Muscle layer of colon (tissue), 2 donors: Measurements from ENCODE around the gene ATP6V0E2.

Experiments
- H3K27ac ChIP-seq: one replicate; pipeline ENCODE4 v1.7.0; 2013; ENCODE audit warnings: low read depth, mild to moderate bottlenecking, low read length, moderate library complexity
- H3K27me3 ChIP-seq, 2 donors: one replicate each; pipeline ENCODE4 v1.7.0; 2013; ENCODE audit warnings: low read length in 2 of 2, mild to moderate bottlenecking in 2 of 2; ENCODE audit not compliant: insufficient read depth in 2 of 2, control insufficient read depth in 1 of 2
- H3K36me3 ChIP-seq: one replicate; pipeline ENCODE4 v1.7.0; 2013; ENCODE audit warnings: mild to moderate bottlenecking, low read length; ENCODE audit not compliant: insufficient read depth
- H3K4me1 ChIP-seq: one replicate; pipeline ENCODE4 v1.7.0; 2013; ENCODE audit warnings: mild to moderate bottlenecking, low read length; ENCODE audit not compliant: insufficient read depth
- H3K4me3 ChIP-seq, 2 donors: one replicate each; pipeline ENCODE4 v1.7.0; 2013; ENCODE audit warnings: low read length in 2 of 2, low read depth in 1 of 2, mild to moderate bottlenecking in 1 of 2, moderate library complexity in 1 of 2
- H3K9ac ChIP-seq: one replicate; pipeline ENCODE4 v1.7.0; 2013; ENCODE audit warnings: low read length
- H3K9me3 ChIP-seq: one replicate; pipeline ENCODE4 v1.7.0; 2013; ENCODE audit warnings: mild to moderate bottlenecking, low read length
- donor health status: abdominal sarcoma.
- donor health status: Adenocarcinoma of cecum.

ATP6V0E2 gene

DNA sequence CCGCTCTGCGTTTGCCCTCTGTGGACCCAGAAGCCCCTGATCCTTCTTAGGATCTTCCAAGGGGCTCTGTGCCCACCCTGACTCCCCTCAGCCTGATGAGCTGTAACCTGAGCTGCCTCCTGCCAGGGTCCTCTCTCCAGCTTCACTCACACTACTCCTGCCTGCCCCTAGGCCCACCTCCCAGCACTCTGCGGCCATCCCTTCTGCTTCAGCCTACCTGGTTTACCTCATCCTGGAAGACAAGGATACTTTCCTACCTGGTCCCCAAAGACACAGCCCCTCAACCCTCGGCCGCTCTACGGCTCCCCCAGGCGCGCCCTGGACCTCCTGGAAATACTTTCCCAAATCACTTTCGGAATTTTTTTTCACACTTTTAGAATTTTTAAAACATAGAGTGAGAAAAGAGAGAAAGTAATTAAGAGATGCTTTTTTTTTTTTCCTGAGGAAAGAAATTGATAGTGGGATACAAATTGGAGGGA is 42.0 kb upstream of the ATP6V0E2 start:
- Histone ChIP-seq H3K27me3 (no peaks in the 10 kb centered on the region), H3K4me1 (no peaks in the 10 kb centered on the region), H3K9me3 (no peaks in the 10 kb centered on the region), H3K27ac (no peak overlapping the region), H3K4me3 (no peak overlapping the region), H3K9ac (no peak overlapping the region), H3K36me3 (no peaks in the 10 kb centered on the region)

DNA sequence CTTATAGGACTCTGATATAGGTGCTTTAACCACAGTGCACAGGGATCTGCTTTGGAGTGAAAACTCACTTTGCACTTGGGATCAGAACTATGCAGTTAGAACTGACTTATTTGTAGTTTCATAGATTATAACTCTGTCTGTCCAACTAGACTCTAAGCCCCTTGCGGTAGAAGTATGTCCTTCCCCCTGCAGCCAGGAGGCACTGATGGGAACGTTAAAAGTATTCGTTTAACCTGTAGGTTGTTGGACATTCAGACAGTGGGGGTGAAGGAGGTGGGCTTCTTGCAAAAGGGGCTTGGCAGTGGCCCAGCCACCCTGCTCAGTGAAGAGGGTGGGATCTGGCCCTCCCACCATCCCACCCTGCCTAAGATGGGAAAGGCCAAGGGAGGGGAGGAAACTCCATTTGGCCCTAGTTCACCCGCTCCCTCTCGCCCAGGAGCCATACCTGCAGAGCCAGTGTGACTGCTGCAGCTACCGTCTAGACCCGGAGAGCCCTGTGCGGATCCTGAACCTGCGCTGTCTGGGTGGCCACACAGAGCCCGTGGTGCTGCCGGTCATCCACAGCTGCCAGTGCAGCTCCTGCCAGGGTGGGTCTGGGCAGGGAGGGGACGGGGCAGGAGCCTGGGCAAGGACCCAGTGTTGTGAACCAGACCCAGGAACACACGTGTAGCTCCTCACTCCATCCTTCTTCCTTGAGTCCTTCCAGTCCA is 41.3 kb upstream of the ATP6V0E2 start:
- no peak overlapping the region for H3K4me3 ChIP-seq
- no peaks in the 10 kb centered on the region for H3K4me1 ChIP-seq
- no peaks in the 10 kb centered on the region for H3K27me3 ChIP-seq
- no peaks in the 10 kb centered on the region for H3K9me3 ChIP-seq
- no peaks in the 10 kb centered on the region for H3K36me3 ChIP-seq
- no peak overlapping the region for H3K27ac ChIP-seq
- no peak overlapping the region for H3K9ac ChIP-seq

DNA sequence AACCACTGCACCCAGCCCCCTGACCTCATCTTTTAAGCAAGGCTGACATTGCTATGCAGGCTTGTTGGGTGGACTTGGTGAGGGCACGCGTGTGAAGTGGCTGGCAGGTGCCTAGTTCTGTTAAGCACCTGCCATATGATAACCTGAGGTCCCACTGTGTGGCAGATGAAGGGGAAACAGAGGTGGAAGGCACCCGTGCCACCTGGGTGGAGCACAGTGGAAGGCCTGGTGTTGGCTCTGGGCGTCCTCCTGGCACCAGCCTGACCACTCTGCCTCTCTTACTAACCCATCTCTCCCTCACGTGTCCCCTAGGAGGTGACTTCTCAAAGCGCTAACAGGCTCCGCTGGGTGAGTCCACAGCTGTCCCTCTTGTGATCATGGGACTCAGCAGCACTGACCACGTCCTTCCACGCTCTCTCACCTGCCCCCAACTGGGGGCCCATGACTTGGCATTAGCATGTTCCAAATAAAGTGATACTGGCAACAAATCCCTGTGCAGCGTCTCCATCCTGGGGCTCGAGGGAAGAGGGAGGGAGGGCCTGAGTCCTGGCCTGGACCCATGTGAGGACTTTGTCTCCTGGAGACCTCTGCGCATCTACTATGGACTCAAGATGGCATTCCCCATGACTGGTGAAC is 40.2 kb upstream of the ATP6V0E2 start:
- peaks cover 5% of the 10 kb centered on the region for H3K4me1 ChIP-seq
- no peaks in the 10 kb centered on the region for H3K9me3 ChIP-seq
- H3K36me3 ChIP-seq, result no peaks in the 10 kb centered on the region
- no peaks in the 10 kb centered on the region for H3K27me3 ChIP-seq
- H3K4me3 ChIP-seq, result no peak overlapping the region
- H3K27ac ChIP-seq, result no peak overlapping the region
- H3K9ac ChIP-seq, result no peak overlapping the region

DNA sequence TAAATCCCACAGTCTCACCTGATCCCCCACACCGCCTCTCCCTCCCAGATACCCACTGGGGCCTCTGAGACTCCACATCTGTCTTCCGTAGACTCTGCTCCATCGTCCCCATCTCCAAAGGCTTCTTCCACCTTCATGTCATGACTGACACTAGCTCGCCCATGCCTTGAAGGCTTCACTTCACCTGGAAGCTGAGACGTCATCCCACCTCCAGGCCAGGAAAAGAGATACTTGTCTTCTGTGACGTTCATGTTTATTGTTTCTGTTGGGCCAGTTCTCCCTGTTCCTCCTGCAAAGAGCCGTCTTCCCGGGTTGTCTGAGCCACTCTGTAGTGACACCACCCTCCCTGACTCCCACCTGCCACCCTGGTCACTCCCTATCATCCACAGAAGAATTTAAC is 39.2 kb upstream of the ATP6V0E2 start:
- Histone ChIP-seq H3K27ac (no peak overlapping the region), H3K9ac (no peak overlapping the region), H3K4me3 (no peak overlapping the region), H3K36me3 (no peaks in the 10 kb centered on the region), H3K9me3 (no peaks in the 10 kb centered on the region), H3K27me3 (no peaks in the 10 kb centered on the region), H3K4me1 (peaks cover 12% of the 10 kb centered on the region)

DNA sequence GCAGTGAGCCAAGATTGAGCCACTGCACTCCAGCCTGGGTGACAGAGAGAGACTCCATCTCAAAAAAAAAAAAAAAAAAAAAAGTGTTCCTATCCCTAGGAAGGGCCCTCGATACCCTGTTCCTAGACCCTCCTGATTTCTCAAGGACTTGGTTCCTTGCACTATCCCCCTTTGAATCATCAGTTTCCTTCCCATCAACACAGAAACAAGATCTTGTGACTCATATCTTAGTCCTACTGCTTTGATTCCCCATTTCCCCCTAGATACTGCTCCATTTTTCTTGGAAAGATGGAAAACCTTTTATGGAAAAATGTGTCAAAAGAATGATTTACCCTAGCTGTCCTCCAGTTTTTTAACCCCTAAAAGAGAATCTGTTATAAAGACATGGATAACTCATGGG is 37.3 kb upstream of the ATP6V0E2 start:
- Histone ChIP-seq H3K4me3 (no peak overlapping the region), H3K27ac (no peak overlapping the region), H3K9ac (no peak overlapping the region), H3K9me3 (no peaks in the 10 kb centered on the region), H3K36me3 (no peaks in the 10 kb centered on the region), H3K4me1 (peaks cover 15% of the 10 kb centered on the region), H3K27me3 (no peaks in the 10 kb centered on the region)

DNA sequence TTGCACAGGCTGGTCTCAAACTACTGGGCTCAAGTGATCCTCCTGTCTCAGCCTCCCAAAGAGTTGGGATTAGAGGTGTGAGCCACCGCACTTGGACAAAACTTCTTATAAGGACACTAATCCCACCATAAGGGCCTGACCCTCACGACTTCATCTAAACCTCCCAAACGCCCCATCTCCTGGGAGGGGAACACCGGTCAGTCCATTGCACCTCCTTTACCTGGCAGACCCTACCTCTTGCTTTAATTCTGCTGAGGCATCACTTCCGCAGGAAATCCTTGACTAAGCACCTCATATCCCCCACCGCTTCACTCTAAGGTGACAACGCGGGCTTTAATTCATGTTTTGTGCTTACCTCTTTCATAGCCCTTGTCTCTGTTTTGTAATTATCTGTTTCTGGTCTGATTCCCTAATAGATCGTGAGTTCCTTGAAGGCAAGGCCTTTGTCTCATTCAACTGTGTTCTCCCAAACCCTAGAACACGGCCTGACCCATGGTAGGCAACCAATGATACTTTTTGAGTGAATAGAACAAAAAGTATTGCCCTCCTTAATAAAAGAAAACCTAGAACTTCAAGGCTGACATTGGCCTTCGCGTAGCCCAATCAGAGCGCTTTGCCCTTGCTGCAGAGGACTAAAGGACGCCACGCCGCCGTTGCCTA is 36.1 kb upstream of the ATP6V0E2 start:
- no peaks in the 10 kb centered on the region for H3K27me3 ChIP-seq
- no peak overlapping the region for H3K4me3 ChIP-seq
- H3K9ac ChIP-seq, result no peak overlapping the region
- no peaks in the 10 kb centered on the region for H3K36me3 ChIP-seq
- no peaks in the 10 kb centered on the region for H3K9me3 ChIP-seq
- peak overlapping the region; percentile 38 for H3K27ac ChIP-seq
- H3K4me1 ChIP-seq, result peaks cover 15% of the 10 kb centered on the region

DNA sequence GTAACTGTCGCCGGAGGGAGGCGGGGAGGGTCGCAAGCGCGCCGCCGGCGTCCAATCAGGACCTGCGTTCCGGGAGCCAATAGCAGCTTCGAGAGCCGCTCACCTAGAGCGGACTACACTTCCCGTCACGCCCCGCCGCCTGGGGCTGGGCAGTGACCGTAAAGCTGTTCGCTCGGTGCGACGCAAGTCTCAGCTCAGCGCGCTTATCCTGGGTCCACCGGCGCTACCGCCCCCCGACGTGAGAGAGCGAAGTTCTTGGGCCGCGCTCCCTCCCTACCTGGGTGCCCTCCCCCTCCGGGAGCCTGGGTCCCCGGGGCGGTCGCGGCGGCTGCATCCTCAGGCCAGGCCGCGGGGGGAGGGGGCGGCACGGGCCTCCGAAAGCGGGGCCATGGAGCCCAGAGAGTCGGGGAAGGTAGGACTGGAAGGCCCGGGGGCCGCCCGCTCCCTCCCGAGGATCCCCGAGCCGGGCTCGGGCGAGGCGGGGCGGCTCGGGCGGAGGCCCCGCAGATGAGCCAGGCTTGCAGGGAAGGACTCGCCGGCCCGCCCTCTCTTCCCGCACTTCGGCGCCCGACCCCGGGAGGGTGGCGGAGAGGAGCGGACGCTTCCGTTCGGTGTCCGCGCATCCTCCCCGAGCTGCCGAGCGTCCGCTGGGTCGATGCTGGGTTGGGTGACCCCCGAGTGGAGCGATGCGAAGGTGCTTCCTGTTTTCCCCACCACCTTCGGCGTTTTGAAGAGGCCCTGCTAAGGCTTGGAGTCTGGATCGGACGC is 35.4 kb upstream of the ATP6V0E2 start, which contains the start of gene ZNF862:
TSS of gene ZNF862 (plus strand) at position 152 of the 768 bp plus-strand sequence. CDS start at position 389, 237 bp downstream.
- H3K27me3 ChIP-seq, result no peaks in the 10 kb centered on the region
- peak within 1 kb of the TSS; percentile 89 for H3K27ac ChIP-seq
- peak within 1 kb of the TSS; percentile 79 for H3K9ac ChIP-seq
- H3K4me3 ChIP-seq, result peak within 1 kb of the TSS; percentile 82 to 96
- no peaks in the 10 kb centered on the region for H3K9me3 ChIP-seq
- peaks cover 15% of the 10 kb centered on the region for H3K4me1 ChIP-seq
- H3K36me3 ChIP-seq, result no peaks in the 10 kb centered on the region

DNA sequence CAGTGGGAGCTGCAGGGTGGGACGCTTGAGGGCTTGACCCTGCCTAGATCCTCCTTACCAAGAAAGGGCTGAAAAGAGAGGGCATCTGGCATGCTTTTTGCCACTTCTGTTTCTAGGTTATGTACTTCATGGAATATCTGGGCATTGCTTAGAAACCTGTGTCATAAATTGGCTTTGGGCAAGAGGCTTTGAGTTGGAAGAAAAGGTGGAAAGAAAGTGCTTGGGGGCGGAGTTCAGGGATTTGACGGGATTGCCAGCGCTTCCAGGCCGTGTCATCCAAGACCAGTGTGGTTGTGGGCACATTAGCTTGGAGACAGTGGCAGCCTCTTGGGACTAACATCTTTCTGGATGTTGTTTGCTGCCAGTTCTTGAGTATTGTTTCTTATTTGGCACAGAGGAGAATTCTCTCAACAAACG is 34.8 kb upstream of the ATP6V0E2 start:
- H3K9ac ChIP-seq, result peak overlapping the region; percentile 79
- no peaks in the 10 kb centered on the region for H3K27me3 ChIP-seq
- H3K4me1 ChIP-seq, result peaks cover 15% of the 10 kb centered on the region
- peak overlapping the region; percentile 82 to 96 for H3K4me3 ChIP-seq
- peak overlapping the region; percentile 89 for H3K27ac ChIP-seq
- no peaks in the 10 kb centered on the region for H3K36me3 ChIP-seq
- H3K9me3 ChIP-seq, result no peaks in the 10 kb centered on the region

DNA sequence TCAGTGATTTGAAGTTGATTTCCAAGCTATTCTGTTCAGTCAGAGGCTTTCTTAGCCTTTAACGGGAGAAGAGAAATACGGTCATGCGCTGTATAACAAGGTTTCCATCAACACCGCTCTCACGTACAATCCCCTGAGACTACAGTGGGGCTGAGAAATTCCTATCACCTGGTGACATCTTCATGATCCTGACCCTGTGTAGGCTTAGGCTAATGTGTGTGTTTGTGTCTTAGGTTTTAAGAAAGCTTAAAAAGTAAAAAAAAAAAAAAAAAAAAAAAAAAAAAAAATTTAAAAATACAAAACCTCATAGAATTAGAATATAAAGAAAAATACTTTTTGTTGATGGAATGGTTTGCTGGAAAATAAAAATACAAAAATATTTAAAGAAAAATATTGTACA is 33.8 kb upstream of the ATP6V0E2 start:
- no peaks in the 10 kb centered on the region for H3K9me3 ChIP-seq
- H3K27ac ChIP-seq, result no peak overlapping the region
- no peaks in the 10 kb centered on the region for H3K27me3 ChIP-seq
- H3K4me3 ChIP-seq, result no peak overlapping the region
- H3K36me3 ChIP-seq, result peaks cover 4% of the 10 kb centered on the region
- H3K4me1 ChIP-seq, result peaks cover 15% of the 10 kb centered on the region
- H3K9ac ChIP-seq, result no peak overlapping the region

DNA sequence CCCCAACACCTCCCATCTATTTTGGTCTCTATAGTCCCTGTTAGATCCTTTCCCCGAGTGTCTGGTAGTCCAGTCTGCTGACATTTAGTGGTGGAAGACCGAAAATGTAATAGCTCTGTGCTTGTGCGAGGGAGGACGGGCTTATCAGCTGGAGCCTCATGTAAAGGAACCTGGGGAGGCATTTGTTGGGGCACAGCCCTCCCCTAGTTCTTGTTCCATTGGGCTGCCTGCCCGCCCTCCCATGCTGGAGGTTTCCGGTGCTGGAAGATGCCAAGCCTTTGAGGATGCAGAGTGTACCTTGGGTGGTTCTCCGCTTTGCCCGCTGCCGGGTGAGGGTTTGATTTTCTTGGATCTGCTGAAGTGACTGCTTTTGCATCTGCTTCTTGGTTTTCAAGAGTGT is 30.2 kb upstream of the ATP6V0E2 start:
- no peak overlapping the region for H3K4me3 ChIP-seq
- no peak overlapping the region for H3K9ac ChIP-seq
- H3K36me3 ChIP-seq, result peaks cover 35% of the 10 kb centered on the region
- H3K9me3 ChIP-seq, result no peaks in the 10 kb centered on the region
- H3K27me3 ChIP-seq, result no peaks in the 10 kb centered on the region
- no peak overlapping the region for H3K27ac ChIP-seq
- H3K4me1 ChIP-seq, result peaks cover 10% of the 10 kb centered on the region

DNA sequence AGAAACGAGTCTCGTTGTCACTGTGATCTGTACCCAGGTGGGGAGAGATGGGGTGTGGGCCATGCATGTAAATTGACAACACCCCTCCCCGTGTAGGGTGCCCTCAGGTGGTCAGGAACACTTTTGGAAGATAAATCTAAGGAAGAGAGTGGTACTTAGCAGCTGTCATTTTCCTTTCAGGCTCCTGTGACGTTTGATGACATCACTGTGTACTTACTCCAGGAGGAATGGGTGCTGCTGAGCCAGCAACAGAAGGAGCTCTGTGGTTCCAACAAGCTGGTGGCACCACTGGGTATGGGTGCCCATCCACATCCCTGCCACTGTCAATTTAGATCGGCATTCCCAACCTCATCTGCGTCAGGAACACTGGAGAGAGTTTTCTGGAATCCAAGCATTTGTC is 29.3 kb upstream of the ATP6V0E2 start:
- H3K9ac ChIP-seq, result no peak overlapping the region
- H3K27me3 ChIP-seq, result no peaks in the 10 kb centered on the region
- H3K4me1 ChIP-seq, result peaks cover 4% of the 10 kb centered on the region
- no peak overlapping the region for H3K4me3 ChIP-seq
- no peaks in the 10 kb centered on the region for H3K9me3 ChIP-seq
- peaks cover 35% of the 10 kb centered on the region for H3K36me3 ChIP-seq
- H3K27ac ChIP-seq, result no peak overlapping the region
